Peyer's patch (tissue), 4 donors: ENCODE measurements around the gene ATG10. TPM values are rescaled to one million over a fixed set of nuclear protein-coding genes. Genes with fewer than 3 reads are reported as not detected.

Source experiments
- DNase-seq, 3 donors: peaks; one replicate each; pipeline ENCODE4 v3.0.0-alpha.2; 2017 to 2019
- H3K27ac ChIP-seq, 4 donors: fragments of 200-600 bp; sonication (generic); one replicate each; pipeline ENCODE4 v1.5.1; 2016 to 2019
- H3K27me3 ChIP-seq, 2 donors: fragments of 200-600 bp; sonication (generic); one replicate each; pipeline ENCODE4 v1.5.1; 2019
- H3K36me3 ChIP-seq, 3 donors: fragments of 200-600 bp; sonication (generic); one replicate each; pipeline ENCODE4 v1.5.1; 2016 to 2019
- H3K4me1 ChIP-seq, 4 donors: fragments of 200-600 bp; sonication (generic); one replicate each; pipeline ENCODE4 v1.5.1; 2016 to 2019
- H3K4me3 ChIP-seq, 4 donors: fragments of 200-600 bp; sonication (generic); 1 replicate in 3 of 4; 2 replicates in 1 of 4; pipeline ENCODE4 v1.5.1; 2016 to 2019; ENCODE audit warnings: mild to moderate bottlenecking in 1 of 4
- H3K9me3 ChIP-seq, 4 donors: fragments of 200-600 bp; sonication (generic); one replicate each; pipeline ENCODE4 v1.5.1; 2016 to 2019; ENCODE audit warnings: mild to moderate bottlenecking in 1 of 4
- POLR2A ChIP-seq, 2 donors: fragments of 450-650 bp; IDR thresholded peaks; one replicate each; pipeline ENCODE4 v1.5.1; 2017; ENCODE audit warnings: antibody characterized with exemption in 2 of 2, mild to moderate bottlenecking in 2 of 2, moderate library complexity in 2 of 2
- total RNA-seq, 4 donors: library from RNA; depleted of rRNA; stranded (reverse); fragments of >200 nt; gene quantifications; one replicate each; pipeline ENCODE4 v1.1.0, GENCODE V29; 2016
- TF ChIP-seq, protein P1 (sequence below), 6 experiments: fragments of 450-650 bp in 4 of 6; fragments of 200-600 bp in 2 of 6; sonication (generic) in 1 of 6; IDR thresholded peaks; one replicate each; pipeline ENCODE4 v1.5.1; 2017 to 2019; ENCODE audit warnings: antibody characterized with exemption in 6 of 6, mild to moderate bottlenecking in 3 of 6, moderate library complexity in 1 of 6

The ATG10 gene
- total RNA-seq, 4 donors from 2014 or later, result 3.6 to 6.6 (median 4.5) TPM

DNA sequence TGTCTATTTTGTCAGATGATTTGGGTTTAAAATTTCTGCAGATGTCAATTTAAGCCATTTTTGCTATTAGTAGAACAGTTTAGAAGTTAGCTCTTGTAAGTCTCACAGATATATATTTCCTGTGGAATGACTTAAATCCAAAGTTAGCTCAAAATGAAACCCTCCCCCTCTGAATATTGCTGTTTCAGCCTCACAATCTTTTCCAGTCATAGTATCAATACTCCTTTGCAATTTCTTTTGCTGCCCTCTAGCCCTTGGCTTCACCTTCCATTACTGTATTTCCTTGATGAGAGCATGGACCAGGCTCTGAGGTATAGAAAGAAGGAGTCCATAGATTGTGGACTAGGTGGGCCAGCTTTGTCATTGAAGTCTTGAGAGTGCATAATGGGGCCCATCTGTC lies 124.4 kb downstream of the ATG10 start:
- Histone ChIP-seq H3K4me1 (no peaks in the 10 kb centered on the region), H3K9me3 (no peaks in the 10 kb centered on the region), H3K27ac (no peak overlapping the region), H3K27me3 (no peaks in the 10 kb centered on the region), H3K4me3 (no peak overlapping the region), H3K36me3 (no peaks in the 10 kb centered on the region)
- TF ChIP-seq POLR2A (IDR thresholded peaks at IDR 0.05), result no peak
- TF ChIP-seq, protein P1, sequence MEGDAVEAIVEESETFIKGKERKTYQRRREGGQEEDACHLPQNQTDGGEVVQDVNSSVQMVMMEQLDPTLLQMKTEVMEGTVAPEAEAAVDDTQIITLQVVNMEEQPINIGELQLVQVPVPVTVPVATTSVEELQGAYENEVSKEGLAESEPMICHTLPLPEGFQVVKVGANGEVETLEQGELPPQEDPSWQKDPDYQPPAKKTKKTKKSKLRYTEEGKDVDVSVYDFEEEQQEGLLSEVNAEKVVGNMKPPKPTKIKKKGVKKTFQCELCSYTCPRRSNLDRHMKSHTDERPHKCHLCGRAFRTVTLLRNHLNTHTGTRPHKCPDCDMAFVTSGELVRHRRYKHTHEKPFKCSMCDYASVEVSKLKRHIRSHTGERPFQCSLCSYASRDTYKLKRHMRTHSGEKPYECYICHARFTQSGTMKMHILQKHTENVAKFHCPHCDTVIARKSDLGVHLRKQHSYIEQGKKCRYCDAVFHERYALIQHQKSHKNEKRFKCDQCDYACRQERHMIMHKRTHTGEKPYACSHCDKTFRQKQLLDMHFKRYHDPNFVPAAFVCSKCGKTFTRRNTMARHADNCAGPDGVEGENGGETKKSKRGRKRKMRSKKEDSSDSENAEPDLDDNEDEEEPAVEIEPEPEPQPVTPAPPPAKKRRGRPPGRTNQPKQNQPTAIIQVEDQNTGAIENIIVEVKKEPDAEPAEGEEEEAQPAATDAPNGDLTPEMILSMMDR (IDR thresholded peaks at IDR 0.05), result no peak
- no peak for DNase-seq

DNA sequence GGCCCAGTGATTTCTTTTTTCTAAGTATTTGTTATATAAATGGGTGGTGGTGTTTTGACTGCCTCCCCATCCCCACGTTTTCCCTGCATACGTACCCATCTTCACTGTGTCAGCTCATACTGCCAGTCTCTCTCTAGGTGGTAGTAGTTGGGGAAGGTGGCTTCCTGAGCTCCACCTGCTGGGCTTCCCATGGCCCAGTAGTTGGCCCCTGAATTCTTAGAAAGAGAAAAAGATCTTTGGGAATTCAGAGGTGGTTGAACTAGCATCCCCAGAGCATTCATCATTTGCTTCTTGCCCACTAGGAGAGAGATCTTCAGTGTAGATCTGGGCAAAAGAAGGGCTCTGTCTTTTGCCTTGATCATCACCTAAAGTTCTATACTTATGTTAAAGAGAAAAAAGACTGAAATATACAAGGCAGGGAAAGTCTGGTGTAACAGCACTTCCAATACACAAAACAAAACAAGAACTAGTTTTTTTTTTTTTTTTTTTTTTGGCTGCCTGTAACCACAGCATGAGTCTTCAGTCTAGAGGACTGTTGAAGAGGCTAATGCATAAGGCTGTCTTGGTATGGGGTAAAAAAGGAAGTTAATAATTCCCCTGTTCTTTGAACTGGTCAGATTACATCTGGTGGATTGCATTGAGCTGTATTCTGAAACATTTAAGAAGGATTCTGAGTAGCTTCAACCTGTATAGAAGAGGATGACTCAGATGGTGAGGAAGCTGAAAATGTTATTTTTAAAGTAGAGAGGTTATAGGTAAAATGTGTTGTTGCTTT lies 128.7 kb downstream of the ATG10 start:
- TF ChIP-seq POLR2A (IDR thresholded peaks at IDR 0.05), result no peak
- TF ChIP-seq, protein P1 (IDR thresholded peaks at IDR 0.05), result no peak
- no peak for DNase-seq
- H3K4me1 ChIP-seq, result no peaks in the 10 kb centered on the region
- no peaks in the 10 kb centered on the region for H3K27me3 ChIP-seq
- no peak overlapping the region for H3K27ac ChIP-seq
- H3K36me3 ChIP-seq, result no peaks in the 10 kb centered on the region
- H3K4me3 ChIP-seq, result no peak overlapping the region
- H3K9me3 ChIP-seq, result no peaks in the 10 kb centered on the region

DNA sequence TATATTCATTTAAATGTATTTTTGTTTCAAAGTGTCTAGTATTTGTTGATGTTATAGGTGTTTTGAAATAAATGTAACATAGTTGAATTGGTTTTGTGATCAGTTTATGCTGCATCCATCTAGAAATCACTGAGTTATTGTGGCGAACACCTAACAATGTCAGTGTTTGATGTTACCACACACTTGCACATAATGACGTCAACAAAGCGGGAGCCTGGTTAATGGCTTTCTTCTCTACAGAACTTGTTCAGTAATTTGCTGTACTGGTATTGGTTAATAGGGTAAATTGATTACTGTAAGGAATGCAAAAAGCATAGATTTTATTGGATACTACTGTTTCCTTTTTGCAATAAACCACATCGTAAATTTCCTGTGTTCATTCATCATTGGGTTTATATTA lies 133.0 kb downstream of the ATG10 start:
- no peak overlapping the region for H3K27ac ChIP-seq
- H3K36me3 ChIP-seq, result no peaks in the 10 kb centered on the region
- TF ChIP-seq, protein P1 (IDR thresholded peaks at IDR 0.05), result no peak
- no peak for TF ChIP-seq POLR2A (IDR thresholded peaks at IDR 0.05)
- DNase-seq, result no peak
- H3K4me3 ChIP-seq, result no peak overlapping the region
- H3K4me1 ChIP-seq, result no peaks in the 10 kb centered on the region
- H3K27me3 ChIP-seq, result no peaks in the 10 kb centered on the region
- H3K9me3 ChIP-seq, result no peaks in the 10 kb centered on the region

DNA sequence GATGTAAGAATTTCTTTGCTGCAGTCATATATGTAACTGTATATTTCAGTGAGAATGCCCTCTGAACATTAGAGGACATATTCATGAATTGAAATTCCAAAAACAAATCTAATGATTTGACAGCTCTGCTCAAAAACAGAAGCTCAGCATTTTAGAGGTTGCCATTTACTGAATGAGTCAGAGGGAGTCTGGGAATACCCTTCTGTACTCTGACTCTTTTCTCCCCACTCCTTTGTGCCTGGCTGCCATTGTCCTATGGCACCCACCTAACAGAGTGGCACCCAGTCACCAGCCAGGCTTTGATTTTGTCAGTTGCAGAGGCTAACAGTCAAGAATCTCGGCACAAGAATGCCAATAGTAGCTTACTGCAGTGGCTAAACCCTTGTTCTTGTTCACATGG lies 133.6 kb downstream of the ATG10 start:
- H3K36me3 ChIP-seq, result no peaks in the 10 kb centered on the region
- DNase-seq, result no peak
- H3K4me1 ChIP-seq, result no peaks in the 10 kb centered on the region
- H3K27ac ChIP-seq, result no peak overlapping the region
- H3K27me3 ChIP-seq, result no peaks in the 10 kb centered on the region
- TF ChIP-seq, protein P1 (IDR thresholded peaks at IDR 0.05), result no peak
- no peak for TF ChIP-seq POLR2A (IDR thresholded peaks at IDR 0.05)
- H3K4me3 ChIP-seq, result no peak overlapping the region
- no peaks in the 10 kb centered on the region for H3K9me3 ChIP-seq

DNA sequence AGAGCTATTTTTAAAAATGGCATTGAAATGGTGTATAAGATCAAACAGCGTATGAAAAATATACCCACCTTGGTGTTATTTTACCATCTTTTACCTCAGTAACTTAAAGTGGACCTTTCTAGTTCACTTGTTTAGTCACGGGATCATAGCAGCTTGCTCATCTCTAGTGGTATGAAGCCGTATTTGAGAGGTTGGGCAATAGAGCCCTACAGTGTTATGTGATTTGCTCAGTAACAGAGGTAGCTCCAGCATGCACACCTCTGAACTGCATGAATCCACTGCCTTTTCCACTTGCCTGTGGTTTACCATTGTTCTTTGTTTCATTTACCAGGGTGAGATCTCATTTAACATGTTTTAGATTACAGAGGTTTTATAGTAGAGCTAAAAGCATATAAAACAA lies 134.4 kb downstream of the ATG10 start:
- Histone ChIP-seq H3K4me3 (no peak overlapping the region), H3K27me3 (no peaks in the 10 kb centered on the region), H3K9me3 (no peaks in the 10 kb centered on the region), H3K36me3 (no peaks in the 10 kb centered on the region), H3K27ac (no peak overlapping the region), H3K4me1 (no peaks in the 10 kb centered on the region)
- no peak for TF ChIP-seq POLR2A (IDR thresholded peaks at IDR 0.05)
- TF ChIP-seq, protein P1 (IDR thresholded peaks at IDR 0.05), result no peak
- DNase-seq, result no peak
